Glutamatergic neuron (in vitro differentiated cells): Measurements from ENCODE around the gene GMDS. TPM values are rescaled to one million over a fixed set of nuclear protein-coding genes. Genes with fewer than 3 reads are reported as not detected.

Source experiments
- DNase-seq: peaks from one replicate; pipeline ENCODE4 v3.0.0; 2022
- H3K27ac Mint-ChIP-seq: one replicate; pipeline ENCODE4 v1.8.0; 2020; ENCODE audit warnings: mild to moderate bottlenecking, mixed read lengths, inconsistent platforms; ENCODE audit not compliant: unreplicated experiment
- H3K27me3 Mint-ChIP-seq: one replicate; pipeline ENCODE4 v1.8.0; 2020; ENCODE audit warnings: mild to moderate bottlenecking, moderate library complexity, mixed read lengths, inconsistent platforms; ENCODE audit not compliant: unreplicated experiment
- H3K36me3 Mint-ChIP-seq: one replicate; pipeline ENCODE4 v1.8.0; 2020; ENCODE audit warnings: mild to moderate bottlenecking, mixed read lengths, inconsistent platforms; ENCODE audit not compliant: unreplicated experiment
- H3K4me1 Mint-ChIP-seq: one replicate; pipeline ENCODE4 v1.8.0; 2020; ENCODE audit warnings: mild to moderate bottlenecking, low read depth, mixed read lengths, inconsistent platforms; ENCODE audit not compliant: unreplicated experiment
- H3K4me3 Mint-ChIP-seq: one replicate; pipeline ENCODE4 v1.8.0; 2020; ENCODE audit warnings: mild to moderate bottlenecking, mixed read lengths, inconsistent platforms; ENCODE audit not compliant: unreplicated experiment
- H3K9me3 Mint-ChIP-seq: one replicate; pipeline ENCODE4 v1.8.0; 2020; ENCODE audit warnings: mild to moderate bottlenecking, moderate library complexity, mixed read lengths, inconsistent platforms; ENCODE audit not compliant: unreplicated experiment
- CTCF ChIP-seq: fragments of 200-600 bp; sonication (generic); IDR thresholded peaks from one replicate; pipeline ENCODE4 v1.5.0; 2021; ENCODE audit not compliant: partially characterized antibody, unreplicated experiment
- total RNA-seq: library from RNA; stranded (reverse); fragmentation: NEBNext Ultra II Directional; extraction: Animal tissue kit (Norgen Biotek cat#: 25700); gene quantifications from one replicate; pipeline ENCODE4 v1.2.1, GENCODE V29; 2021; ENCODE audit not compliant: unreplicated experiment

The GMDS gene
- total RNA-seq, 1 donor from 2014 or later: 8.9 TPM

DNA sequence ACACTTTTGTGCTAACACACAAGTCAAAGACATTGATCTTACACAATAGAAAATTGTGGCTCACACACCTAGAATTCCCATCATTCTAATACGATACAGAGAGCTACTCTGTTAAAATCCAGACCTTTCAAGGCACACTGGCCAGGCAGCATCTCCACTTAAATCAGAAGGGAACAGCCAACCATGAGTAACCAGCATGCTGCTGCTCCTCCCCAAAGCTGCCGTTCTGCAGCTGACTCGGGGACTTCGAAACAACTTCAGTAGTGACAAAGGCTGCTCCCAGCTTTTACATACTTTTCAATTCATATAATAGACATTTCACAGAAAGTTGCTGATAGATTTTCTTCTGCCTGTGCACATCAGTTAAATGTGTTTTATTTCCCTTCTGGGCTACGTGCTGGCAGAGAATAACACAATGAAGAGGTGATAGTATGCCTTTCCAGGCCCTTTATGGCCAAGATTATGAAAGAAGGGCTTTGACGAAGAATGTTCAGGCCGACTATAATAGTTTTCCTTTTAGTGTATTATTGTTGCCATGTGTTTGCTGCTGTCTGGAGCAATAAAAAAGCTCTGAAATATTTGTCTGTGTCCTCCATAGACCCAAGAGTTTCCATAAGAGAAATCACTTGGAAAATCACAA lies 159.0 kb downstream of the GMDS start:
- no peak overlapping the region for H3K27ac Mint-ChIP-seq
- no peaks in the 10 kb centered on the region for H3K36me3 Mint-ChIP-seq
- H3K27me3 Mint-ChIP-seq: peaks cover 2% of the 10 kb centered on the region
- DNase-seq: no peak
- H3K4me1 Mint-ChIP-seq: peaks cover 3% of the 10 kb centered on the region
- H3K4me3 Mint-ChIP-seq: no peak overlapping the region
- no peak for TF ChIP-seq CTCF
- peaks cover 2% of the 10 kb centered on the region for H3K9me3 Mint-ChIP-seq

DNA sequence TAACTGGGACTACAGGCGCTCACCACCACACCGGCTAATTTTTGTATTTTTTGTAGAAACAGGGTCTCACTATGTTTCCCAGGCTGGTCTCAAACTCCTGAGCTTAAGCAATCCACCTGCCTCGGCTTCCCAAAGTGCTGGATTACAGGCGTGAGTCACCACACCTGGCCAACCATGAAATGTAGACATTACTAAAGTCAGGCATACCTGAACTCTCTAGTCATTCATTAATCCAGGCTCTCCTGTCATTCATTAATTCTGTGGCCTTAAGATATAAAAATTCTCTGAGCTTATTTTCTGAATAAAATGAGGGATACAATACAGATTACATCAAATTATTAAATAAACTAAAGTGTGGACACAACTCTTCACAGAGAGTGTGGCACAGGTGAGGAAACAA lies 159.7 kb downstream of the GMDS start:
- Mint-ChIP-seq H3K4me1 (peaks cover 3% of the 10 kb centered on the region), H3K27me3 (peaks cover 2% of the 10 kb centered on the region), H3K27ac (no peak overlapping the region), H3K36me3 (no peaks in the 10 kb centered on the region), H3K9me3 (peaks cover 2% of the 10 kb centered on the region), H3K4me3 (no peak overlapping the region)
- DNase-seq: no peak
- no peak for TF ChIP-seq CTCF

DNA sequence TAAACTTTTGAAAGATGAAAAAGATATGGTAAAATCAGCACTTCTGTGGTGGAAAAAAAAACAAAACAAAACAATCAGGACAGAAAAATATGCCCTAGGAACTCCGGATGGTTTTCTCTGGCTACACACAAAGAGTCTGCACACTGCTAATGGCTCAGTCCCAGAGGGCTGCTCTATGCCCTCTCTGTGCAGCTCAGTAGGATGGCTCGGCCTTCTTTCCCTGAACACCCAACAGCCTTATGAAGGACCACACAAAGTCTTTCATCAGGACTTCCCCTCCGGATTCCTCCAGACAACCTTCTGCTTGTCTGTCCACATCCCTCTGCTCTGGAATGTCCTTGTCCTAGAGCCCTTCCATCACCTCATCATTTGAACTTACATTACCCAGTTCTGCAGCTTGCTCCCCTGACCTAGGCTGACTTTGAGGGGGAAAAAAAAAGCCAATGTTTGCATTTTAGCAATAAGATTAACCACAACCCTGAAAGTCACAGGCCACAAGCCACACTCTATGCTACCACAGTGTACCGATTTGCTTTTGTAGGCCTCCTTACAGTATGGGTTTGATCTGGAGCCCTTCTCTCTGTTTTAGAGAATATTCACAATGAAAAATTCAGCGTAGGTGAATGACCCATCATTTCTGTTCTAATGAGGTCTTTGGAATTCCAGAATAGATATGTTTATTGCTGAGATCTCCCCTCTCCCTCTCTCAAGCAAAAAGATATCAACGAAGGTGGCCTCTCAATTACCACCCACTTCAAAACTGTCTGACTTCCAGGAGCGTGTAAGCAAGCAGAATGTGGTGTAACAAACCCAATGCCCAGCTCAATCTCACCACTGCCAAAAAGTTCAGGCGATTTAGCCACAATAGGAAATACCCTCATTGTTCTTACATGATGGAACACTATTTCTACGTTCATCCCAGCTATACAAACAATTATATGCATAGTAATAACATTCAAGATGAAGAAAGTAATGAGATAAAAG lies 164.0 kb downstream of the GMDS start:
- no peak overlapping the region for H3K4me3 Mint-ChIP-seq

GRCh38 chr6:2078888-2079287 lies 166.5 kb downstream of the GMDS start:
- H3K27ac Mint-ChIP-seq: no peak overlapping the region
- H3K4me3 Mint-ChIP-seq: no peak overlapping the region
- peaks cover 5% of the 10 kb centered on the region for H3K27me3 Mint-ChIP-seq
- H3K9me3 Mint-ChIP-seq: peaks cover 14% of the 10 kb centered on the region
- H3K36me3 Mint-ChIP-seq: peaks cover 13% of the 10 kb centered on the region
- H3K4me1 Mint-ChIP-seq: no peaks in the 10 kb centered on the region
- DNase-seq: no peak
- TF ChIP-seq CTCF: no peak

More for the DNA sequence above, 164.0 kb downstream of the GMDS start:
- Mint-ChIP-seq H3K36me3 (peaks cover 13% of the 10 kb centered on the region), H3K27me3 (peaks cover 3% of the 10 kb centered on the region), H3K27ac (no peak overlapping the region), H3K4me1 (peaks cover 3% of the 10 kb centered on the region), H3K9me3 (peaks cover 11% of the 10 kb centered on the region)
- no peak for TF ChIP-seq CTCF
- DNase-seq: no peak

DNA sequence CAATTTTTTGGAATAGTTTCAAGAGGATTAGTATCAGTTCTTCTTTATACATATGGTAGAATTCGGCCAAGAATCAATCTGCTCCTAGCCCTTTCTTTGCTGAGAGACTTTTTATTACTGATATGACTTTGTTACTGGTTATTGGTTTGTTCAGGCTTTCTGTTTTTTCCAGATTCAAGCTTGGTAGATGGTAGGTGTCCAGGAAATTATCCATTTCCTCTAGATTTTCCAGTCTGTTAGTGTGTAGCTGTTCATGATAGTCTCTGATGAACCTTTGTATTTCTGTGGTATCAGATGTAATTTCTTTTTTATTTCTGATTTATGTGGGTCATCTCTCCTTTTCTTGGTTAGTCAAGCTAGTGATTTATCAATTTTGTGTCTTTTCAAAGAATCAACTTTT lies 167.6 kb downstream of the GMDS start:
- TF ChIP-seq CTCF: no peak

More for the DNA sequence above, 167.6 kb downstream of the GMDS start:
- H3K27ac Mint-ChIP-seq: no peak overlapping the region
- DNase-seq: no peak
- H3K4me3 Mint-ChIP-seq: no peak overlapping the region
- H3K36me3 Mint-ChIP-seq: peaks cover 13% of the 10 kb centered on the region
- peaks cover 14% of the 10 kb centered on the region for H3K9me3 Mint-ChIP-seq
- peaks cover 5% of the 10 kb centered on the region for H3K27me3 Mint-ChIP-seq
- H3K4me1 Mint-ChIP-seq: no peaks in the 10 kb centered on the region
